NCI-H2196 (cell line): ENCODE data around the gene CCDC88C.

Source experiments
- DNase-seq: peaks from one replicate; lab custom pipeline; 2025; ENCODE audit not compliant: unreplicated experiment; lab: John Stamatoyannopoulos, UW

CCDC88C gene

DNA sequence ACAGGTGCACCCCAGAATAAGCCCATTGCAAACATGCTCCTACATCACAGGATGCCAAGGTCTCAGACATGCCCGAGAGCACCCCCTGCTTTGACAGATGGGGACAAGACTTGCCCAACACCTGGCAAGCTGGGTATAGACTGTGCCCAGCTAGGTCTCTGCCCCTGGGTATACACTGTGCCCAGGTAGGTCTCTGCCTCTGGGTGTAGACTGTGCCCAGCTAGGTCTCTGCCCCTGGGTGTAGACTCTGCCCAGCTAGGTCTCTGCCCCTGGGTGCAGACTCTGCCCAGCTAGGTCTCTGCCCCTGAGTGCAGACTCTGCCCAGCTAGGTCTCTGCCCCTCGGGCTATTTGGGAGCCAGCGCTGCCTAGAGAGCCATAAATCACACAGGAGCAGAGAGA is 85.9 kb downstream of the CCDC88C start:
- no peak for DNase-seq

DNA sequence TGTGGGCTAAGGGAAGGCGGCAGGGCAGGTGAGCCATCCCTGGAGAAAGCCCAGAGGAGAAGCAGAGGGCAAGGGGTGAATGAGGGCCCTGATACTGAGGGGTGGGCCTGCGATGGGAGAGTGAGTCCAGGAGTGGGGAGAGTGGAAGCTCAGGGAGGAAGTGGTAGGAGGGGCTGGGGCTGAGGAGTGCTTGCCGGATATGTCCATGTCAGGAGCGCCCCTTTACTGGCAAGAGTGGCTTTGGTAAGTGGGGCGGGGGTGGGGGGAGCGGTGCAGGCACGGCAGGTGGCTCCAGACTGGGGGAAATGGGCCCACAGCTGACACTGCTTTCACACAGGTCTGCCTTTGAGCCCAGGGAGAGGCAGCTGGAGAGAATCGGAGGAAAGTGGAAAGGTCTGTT is 86.8 kb downstream of the CCDC88C start:
- no peak for DNase-seq

DNA sequence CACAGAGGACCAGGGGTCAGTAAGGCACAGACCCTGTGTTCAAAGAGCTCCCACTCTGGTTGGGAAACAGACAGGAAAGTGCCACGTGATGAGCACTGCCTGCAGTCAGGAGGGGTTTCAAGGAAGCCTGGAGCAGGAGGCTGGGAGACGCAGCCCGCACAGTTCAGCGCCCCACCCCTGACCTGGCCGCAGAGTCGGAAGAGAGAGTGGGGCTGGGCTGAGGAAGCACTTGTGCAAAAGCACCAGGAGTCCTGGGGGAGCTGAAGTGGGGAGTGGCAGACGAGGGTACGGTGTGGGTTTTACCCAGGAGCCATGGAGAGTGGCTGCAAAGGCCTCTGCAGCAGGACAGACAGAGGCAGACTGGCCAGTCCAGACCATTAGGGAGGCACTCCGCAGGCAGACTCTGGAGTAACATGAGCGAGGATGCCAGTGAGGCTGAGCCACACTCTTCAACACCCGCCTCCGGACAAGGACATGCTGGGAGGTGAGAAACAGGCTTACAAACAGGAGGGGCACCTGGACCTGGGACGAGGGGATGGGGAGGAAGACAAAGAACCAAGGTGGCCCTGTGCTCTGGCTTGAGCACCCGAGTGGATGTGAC is 87.4 kb downstream of the CCDC88C start:
- no peak for DNase-seq

DNA sequence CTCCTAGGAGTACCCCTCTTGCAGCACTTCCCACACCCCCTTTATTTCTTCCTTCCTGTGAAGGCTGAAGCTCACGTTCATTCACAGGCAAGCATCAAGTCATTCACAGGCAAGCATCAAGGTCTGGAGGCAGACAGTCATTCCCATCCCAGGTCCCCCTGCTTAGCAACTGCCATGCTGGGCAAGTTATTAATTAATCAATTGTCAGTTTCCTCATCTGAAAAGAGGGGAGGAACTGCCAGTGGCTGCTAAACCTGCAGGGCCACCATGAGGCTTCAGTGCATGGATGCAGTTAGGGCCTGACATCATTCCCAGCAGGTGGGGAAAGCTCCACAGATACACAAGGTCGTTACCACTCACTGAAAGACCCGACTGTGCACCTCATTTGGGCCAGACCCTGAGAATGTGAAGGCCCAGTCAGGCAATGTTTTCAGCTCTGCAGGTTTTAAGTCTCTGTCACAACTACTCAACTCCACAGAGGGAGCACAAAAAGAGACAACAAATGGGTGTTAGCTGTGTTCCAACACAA is 88.1 kb downstream of the CCDC88C start:
- DNase-seq, result no peak

DNA sequence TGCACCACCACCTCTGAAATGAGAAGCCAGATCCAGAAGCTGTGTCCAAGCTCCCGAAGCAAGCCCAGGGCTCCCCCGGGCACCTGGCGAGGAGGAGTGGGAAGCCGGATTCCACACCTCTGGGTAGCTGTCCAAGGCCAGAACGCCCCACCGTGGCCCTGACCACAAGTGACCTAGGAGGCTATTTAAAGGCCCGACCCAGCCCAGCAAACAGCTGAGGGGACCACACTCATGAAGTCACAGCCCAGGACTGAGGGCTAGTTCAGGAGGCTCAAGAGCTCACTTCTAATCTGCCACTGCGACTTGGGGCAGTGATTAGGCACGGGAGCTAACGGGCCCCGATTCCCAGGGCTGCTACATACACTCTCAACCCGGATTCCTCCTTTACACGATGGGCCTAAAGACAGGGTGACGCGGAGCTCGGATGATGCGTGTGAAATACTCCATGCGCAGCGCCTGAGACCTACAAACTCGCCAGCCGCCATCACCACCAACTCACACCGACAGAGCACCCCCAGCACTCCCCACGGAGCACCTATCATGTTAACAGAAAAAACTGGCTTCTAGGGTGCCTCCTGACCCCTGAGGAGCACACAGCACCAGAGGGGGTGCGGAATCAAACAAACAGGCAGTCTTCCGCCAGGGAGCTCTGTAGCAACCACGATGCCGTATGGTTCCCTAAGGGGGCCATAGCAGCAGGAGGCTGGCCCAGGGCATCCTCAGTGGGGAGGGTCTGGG is 89.1 kb downstream of the CCDC88C start:
- no peak for DNase-seq

DNA sequence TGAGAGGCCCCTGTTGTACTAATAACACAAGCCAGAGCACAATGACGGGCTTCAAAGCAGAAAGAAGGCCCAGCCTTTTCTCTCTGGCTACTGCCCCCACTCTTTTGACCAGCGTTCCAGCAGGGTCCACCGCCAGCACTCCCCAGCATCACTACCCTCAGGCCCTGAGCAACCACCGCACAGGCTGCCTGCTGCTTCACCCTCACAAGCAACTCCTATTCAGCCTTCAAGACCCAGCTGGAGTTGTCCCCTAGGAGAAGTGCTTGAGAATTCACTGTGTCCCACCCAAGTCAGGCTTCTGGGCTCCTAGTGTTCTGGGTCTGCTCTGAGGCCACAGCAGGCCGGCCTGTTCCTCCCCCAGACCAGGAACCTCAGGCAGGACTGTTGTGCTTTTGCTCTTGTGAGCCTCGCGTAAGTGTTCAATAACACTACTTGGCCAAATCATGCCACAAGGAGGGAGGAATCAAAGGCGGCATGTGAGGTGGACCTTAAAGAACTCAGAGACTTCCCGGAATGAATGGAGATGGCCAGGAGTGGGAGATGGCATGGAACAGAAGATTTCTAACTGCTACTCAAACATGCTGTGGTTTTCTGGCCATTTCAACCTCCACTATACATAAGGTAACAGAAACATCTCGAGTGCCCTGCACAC is 89.8 kb downstream of the CCDC88C start:
- no peak for DNase-seq

GRCh38 chr14:91327250-91327595 is 90.4 kb downstream of the CCDC88C start:
- no peak for DNase-seq

DNA sequence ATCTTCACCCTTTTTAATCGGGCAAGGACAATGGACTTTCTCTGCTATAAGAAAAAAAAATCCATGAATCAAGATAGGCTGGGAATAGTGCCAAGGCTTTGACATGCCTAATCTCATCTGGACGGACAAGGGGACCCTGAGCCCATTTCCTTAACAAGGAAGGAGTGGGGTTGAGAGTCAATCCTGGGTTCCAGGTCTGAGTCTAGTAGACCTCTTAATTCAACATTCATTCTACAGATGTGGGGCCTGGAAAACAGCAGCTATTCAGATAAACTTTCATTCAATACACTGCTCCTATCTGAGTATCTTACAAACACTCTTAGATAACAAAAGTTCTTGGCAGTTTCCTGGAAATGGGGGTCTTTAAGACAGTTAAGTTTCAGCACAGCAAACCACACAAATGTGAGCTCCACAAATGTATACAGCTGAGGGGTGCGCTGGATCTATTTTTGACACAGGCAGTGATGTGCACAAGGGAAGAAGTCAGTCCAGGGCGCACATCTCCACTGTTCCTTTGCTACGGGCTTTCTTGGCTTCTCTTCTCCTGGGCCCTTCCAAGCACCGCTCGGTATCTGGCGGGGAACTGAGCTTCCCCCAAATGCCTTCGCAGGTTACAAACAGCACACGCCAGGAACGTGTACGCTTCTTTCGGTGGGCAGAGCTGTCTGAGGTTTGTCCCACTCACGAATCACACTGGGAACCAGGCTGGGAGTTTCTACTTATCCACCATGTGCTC is 90.9 kb downstream of the CCDC88C start:
- DNase-seq, result no peak

DNA sequence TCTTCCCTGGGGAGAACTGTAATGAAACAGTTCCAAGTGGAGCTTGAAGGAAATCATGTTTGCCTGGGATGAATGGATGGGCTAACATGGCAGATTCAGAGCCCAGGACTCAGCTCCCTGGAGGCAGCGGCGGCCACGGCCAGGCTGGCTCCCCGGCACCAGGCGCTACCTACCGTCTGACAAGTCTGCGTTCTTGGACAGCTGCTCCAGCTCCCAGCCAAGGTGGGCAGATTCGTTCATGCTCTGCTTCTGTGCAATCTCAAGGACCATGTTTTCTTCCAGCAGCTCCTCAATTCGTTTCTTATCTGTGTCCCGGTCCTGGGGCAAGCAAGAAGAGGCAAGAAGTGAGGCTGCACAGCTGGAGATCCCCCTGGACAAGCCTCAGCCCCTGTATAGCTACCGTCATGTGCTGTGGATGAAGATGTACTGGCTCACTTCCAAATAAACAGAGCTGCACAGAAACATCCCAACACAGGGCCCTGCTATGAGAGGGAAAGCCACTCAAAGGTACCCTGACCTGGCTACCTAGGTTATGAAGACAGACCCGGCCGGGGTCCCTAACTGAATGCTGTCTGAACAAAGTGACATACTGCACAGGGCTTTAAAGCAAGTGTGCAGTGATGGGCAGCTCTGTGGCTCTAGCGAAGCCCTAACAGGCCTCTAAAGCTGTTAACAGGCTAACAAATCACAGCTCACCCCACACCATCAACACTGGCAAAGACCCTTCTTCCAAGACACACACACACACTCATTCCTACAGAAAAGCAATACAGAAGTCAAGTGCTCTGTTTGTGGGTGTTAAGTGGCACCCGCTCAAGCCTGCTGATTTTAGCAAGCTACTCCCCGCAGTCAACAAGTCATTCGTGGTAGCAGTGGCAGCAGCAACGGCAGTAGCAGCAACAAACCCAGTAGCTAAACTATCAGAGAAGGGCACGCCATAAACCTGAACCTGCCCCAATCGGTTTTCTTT is 92.7 kb downstream of the CCDC88C start:
- no peak for DNase-seq

- peak; percentile 55 for DNase-seq
Observed at GRCh38 chr14:91323671-91324605, 93.7 kb downstream of the CCDC88C start.

DNA sequence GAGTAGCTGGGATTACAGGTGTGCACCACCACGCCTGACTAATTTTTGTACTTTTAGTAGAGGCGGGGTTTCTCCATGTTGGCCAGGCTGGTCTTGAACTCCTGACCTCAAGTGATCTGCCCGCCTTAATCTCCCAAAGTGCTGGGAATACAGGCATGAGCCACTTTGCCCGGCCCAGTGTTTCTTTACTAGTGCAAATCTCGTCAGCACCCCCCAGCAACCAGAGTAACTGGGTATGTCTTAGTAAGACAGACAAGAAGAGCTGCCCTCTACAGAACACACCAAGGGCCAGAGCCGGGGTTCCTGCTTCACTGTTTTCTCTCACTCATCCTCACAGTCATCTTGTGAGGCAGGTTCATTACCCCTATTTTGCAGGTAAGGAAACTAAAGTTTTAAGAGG is 94.6 kb downstream of the CCDC88C start:
- DNase-seq, result no peak

GRCh38 chr14:91322623-91323022 is 95.0 kb downstream of the CCDC88C start:
- no peak for DNase-seq

- no peak for DNase-seq
Observed at GRCh38 chr14:91321131-91321530, 96.5 kb downstream of the CCDC88C start.

- no peak for DNase-seq
Observed at GRCh38 chr14:91320266-91320665, 97.4 kb downstream of the CCDC88C start.

DNA sequence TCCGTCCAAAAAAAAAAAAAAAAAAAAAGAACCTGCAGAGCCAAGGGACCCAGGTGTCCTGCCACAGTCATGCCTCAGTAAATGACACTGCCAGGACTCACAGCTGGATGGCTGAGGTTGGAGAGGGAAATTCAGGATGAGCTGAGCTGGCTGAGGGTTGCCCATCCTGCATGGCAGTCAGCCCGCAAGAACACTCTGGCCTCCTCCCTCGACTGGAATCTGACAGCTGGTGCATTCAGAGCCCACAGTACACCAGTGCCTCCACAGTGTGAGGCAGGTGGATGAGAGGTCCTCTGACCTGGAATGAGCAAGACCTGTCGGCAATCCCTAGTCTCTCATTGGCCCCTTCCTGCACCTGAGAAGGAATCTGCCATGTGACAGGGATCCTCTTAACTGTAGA is 98.7 kb downstream of the CCDC88C start:
- DNase-seq, result no peak

DNA sequence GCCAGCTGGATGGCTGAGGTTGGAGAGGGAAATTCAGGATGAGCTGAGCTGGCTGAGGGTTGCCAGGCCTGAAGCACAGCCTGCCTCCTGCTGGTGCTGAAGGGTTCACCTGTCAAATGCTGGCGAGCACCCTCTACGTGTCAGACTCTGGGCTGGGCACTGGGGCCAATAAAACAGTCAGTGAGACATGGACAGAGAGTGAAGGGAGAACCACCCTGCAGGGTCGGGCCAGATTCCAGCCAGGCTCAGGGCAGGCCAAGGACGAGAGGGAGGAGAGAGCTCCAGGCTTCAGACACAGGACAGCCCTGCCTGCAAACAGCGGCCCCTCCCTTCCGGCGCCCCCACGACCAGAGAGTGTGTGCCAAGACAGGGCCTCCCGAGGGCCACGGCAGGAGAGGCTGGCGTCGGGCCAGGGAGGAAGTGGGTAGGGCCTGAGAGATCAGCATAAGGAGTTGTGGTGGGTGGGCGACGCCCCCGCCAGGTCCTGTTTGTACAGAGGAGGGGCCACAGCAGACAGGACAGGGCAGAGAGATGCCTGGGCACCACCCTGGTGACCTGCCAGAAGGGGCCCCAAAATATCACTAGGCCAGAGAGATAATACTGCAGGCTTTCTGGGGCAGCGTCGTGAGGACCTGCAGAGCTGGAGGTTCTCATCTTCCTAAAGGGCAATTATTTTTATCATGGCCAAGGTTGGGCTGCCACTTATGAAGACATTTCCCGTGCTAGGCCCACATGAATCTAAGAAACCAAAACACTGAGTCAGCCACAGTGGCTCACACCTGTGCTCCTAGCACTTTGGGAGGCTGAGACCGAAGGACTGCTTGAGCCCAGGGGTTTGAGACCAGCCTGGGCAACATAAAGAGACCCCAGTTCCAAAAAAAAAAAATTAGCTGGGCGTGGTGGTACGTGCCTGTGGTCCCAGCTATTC is 100.0 kb downstream of the CCDC88C start:
- peak; percentile 13 for DNase-seq

- DNase-seq, result no peak
Observed at GRCh38 chr14:91316761-91317160, 100.9 kb downstream of the CCDC88C start.

GRCh38 chr14:91315844-91316267 is 101.8 kb downstream of the CCDC88C start:
- DNase-seq, result no peak
